ENCODE data around the gene PRCD.

PRCD gene

GRCh38 chr17:76523084-76524037 lies 16.5 kb upstream of the PRCD start:
- TF ChIP-seq, protein P1, sequence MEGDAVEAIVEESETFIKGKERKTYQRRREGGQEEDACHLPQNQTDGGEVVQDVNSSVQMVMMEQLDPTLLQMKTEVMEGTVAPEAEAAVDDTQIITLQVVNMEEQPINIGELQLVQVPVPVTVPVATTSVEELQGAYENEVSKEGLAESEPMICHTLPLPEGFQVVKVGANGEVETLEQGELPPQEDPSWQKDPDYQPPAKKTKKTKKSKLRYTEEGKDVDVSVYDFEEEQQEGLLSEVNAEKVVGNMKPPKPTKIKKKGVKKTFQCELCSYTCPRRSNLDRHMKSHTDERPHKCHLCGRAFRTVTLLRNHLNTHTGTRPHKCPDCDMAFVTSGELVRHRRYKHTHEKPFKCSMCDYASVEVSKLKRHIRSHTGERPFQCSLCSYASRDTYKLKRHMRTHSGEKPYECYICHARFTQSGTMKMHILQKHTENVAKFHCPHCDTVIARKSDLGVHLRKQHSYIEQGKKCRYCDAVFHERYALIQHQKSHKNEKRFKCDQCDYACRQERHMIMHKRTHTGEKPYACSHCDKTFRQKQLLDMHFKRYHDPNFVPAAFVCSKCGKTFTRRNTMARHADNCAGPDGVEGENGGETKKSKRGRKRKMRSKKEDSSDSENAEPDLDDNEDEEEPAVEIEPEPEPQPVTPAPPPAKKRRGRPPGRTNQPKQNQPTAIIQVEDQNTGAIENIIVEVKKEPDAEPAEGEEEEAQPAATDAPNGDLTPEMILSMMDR (IDR thresholded peaks at IDR 0.05), result peak; percentile 100

DNA sequence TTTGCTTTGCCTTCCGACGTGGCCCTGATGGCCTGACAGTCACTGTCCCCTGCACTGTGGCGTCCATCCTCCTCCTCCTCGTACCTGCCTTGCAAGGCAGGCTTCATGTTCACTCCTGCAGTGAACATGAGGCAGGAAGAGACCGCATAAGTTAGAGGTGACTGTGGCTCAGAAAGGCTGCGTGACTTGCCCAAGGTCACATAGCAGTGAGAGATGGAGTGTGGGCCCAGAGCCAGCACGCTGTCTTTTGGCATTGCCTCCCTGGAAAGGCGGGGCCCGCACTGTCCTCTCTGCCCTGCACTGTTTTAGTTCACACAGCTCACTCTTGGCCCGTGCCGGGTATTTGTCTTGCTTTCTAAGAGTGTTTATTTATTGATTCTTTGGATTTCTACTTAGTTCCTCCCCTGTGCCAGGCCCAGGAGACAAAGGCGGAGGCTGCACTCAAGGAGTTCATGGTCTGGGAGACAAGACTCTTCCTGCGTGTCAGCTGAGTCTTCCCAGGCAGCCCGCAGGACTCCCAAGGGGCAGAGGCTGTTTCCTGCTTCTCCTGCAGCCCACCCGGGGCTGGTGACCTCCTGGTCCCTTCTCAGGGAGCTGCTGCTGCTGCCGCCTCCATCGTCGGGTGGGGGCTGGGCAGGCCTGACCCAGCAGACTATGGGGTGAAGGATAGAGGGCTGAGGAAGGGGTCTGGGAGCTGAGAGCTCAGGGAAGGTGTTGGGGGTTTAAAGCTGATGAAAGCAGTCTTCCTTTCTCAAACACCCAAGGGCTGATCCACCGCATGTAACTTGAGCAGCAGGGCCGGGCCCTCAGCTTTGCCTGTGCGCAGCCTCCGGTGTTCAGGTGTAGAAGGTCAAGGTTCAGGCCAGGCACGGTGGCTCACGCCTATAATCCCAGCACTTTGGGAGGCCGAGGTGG lies 15.0 kb upstream of the PRCD start:
- TF ChIP-seq, protein P1 (IDR thresholded peaks at IDR 0.05), result no peak

DNA sequence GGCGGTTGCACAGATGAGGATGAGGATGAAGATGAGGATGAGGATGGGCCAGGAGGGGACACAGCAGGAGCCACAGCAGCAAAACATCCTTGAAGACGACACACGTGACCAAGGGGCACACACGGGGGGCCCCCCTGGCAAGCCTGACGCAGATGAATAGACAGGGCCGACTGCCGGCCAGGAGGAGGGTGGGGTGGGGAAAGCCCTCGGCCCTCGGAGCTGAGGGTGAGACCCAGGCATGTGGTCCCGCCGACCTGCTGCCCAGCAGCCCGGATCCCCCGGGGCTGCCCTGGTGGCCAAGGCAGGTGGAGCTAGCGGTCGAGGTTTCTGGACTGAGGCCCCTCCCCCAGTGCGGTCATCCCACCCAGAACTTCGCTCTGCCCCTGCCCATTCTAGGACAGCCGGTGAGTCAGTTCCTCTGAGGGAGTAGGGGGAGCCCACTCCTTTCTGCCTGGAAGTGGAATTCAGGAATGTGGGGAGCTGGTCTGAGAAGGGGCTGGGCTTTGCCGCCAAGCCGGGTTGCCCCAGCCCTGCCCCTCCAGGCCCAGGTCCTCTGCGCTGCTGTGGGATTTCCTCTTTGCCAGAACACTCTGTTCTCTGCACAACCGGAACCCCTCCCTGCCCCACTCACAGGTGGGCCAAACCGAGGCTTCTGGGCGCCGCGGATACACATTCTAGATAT lies 12.3 kb upstream of the PRCD start:
- TF ChIP-seq, protein P1 (IDR thresholded peaks at IDR 0.05), result no peak

DNA sequence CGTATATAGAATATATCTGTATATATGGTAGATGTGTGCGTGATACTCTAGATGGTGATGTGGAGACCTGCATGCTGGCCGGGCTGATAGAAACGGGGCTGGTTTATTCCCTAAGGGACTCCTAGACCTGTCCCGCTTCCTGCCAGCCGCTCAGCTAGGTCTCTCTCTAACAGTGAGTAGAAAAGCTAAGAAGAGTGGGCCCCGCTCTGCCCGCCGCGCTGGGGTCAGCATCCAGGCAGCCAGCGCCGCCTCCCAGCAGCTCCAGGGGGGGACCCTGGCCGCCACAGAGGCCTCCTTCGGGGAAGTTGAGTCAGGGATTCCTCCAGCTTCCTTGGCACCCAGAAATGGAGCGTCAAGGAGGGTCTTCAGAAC lies 11.7 kb upstream of the PRCD start:
- TF ChIP-seq, protein P1 (IDR thresholded peaks at IDR 0.05), result no peak

- TF ChIP-seq, protein P1 (IDR thresholded peaks at IDR 0.05), result no peak
These were observed 11.2 kb upstream of the PRCD start for GRCh38 chr17:76528528-76529223.

GRCh38 chr17:76529224-76530094 lies 10.4 kb upstream of the PRCD start:
- TF ChIP-seq, protein P1 (IDR thresholded peaks at IDR 0.05), result no peak
